A673 (cell line): Measurements from ENCODE around the gene MED12L. TPM values are rescaled to one million over a fixed set of nuclear protein-coding genes. Genes with fewer than 3 reads are reported as not detected.
A peak's percentile ranks its signal among the peaks of the same experiment; 100 is the strongest.

Experiments
- BruUV-seq: library from RNA; stranded (reverse); fragments of 400-500 nt; replicated peaks from 2 replicates; lab custom pipeline; 2021; lab: Mats Ljungman, UMichigan
- CTCF ChIA-PET: fragments of 300-600 bp; sonication (Branson Sonifier 250); formaldehyde crosslinking; loops from one replicate; lab custom pipeline; 2022; ENCODE audit warnings: antibody characterized with exemption; lab: Charles Lee
- POLR2A ChIA-PET: fragments of 300-600 bp; sonication (Branson Sonifier 250); formaldehyde crosslinking; loops from one replicate; lab custom pipeline; 2022; ENCODE audit warnings: antibody characterized with exemption; ENCODE audit not compliant: low non-redundant PET; lab: Charles Lee
- DNase-seq: peaks from one replicate; pipeline ENCODE4 v3.0.0-alpha.2; 2015; ENCODE audit warnings: low spot score
- H3K27ac ChIP-seq: fragments of 200-600 bp; sonication (generic); 2 replicates; pipeline ENCODE4 v1.5.1; 2016; ENCODE audit warnings: mixed run types, low read depth, mild to moderate bottlenecking, mixed read lengths, antibody characterized with exemption, low read length; ENCODE audit not compliant: poor library complexity, severe bottlenecking
- H3K27me3 ChIP-seq: fragments of 200-600 bp; sonication (generic); replicated peaks from 2 replicates; pipeline ENCODE4 v1.6.1; 2017; ENCODE audit warnings: mixed run types, low read depth, mild to moderate bottlenecking, mixed read lengths, antibody characterized with exemption, low read length; ENCODE audit not compliant: insufficient read depth, poor library complexity
- H3K36me3 ChIP-seq: fragments of 200-600 bp; sonication (generic); 2 replicates; pipeline ENCODE4 v1.6.1; 2016; ENCODE audit warnings: mixed run types, mild to moderate bottlenecking, mixed read lengths, antibody characterized with exemption, low read length; ENCODE audit not compliant: insufficient read depth, poor library complexity, severe bottlenecking
- H3K4me1 ChIP-seq: fragments of 200-600 bp; sonication (generic); 2 replicates; pipeline ENCODE4 v1.6.1; 2017; ENCODE audit warnings: mixed run types, mild to moderate bottlenecking, mixed read lengths, antibody characterized with exemption, low read length; ENCODE audit not compliant: insufficient read depth, poor library complexity, severe bottlenecking
- H3K4me3 ChIP-seq: fragments of 200-600 bp; sonication (generic); 2 replicates; pipeline ENCODE4 v1.5.1; 2016; ENCODE audit warnings: low read depth, mixed run types, mild to moderate bottlenecking, mixed read lengths, low read length; ENCODE audit not compliant: poor library complexity, severe bottlenecking
- H3K9me3 ChIP-seq: fragments of 200-600 bp; sonication (generic); 2 replicates; pipeline ENCODE4 v1.6.1; 2016; ENCODE audit warnings: mixed run types, low read depth, mild to moderate bottlenecking, mixed read lengths, antibody characterized with exemption, low read length; ENCODE audit not compliant: poor library complexity, severe bottlenecking
- EZH2 ChIP-seq: fragments of 200-600 bp; sonication (generic); IDR thresholded peaks from 2 replicates; pipeline ENCODE4 v1.6.1; 2017; ENCODE audit warnings: borderline replicate concordance, low read depth, mild to moderate bottlenecking, mixed read lengths, antibody characterized with exemption, low read length; ENCODE audit not compliant: poor library complexity, severe bottlenecking
- intact Hi-C: fragments of 100-400 bp; cut with micrococcal nuclease; formaldehyde crosslinking; loops from one replicate; pipeline ENCODE4 v1.10.0; 2022; ENCODE audit not compliant: unreplicated experiment
- total RNA-seq: library from RNA; stranded (reverse); gene quantifications from 2 replicates; pipeline ENCODE4 v1.2.3, GENCODE V29; 2021
- TF ChIP-seq, protein P1 (sequence below): fragments of 300-800, 200-600 bp; sonication (generic); conservative IDR thresholded peaks from 2 replicates; pipeline ENCODE4 v1.5.1; 2017; ENCODE audit warnings: low read depth, mild to moderate bottlenecking, antibody characterized with exemption, low read length, moderate library complexity, mixed read lengths

MED12L gene
- total RNA-seq, 1 experiment from 2014 or later, result 0.71 TPM

DNA sequence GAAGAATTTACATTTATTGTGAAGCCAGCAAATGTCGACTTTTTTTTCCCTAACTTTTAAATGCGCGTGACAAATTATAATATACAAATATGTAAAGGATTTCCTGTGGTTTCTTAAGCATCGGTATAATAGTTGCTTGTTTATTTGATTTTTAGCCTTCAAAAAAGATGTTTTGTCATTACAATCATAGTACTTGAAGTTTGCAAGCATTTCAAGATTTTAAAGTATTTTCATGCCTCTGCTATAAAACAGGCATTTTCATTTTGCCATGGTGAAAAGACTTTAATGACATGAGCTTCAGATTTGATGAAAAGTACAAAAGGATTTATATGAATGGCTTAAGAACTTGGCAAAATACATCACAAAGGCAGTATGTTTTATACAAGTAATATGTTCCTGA is 308.5 kb downstream of the MED12L start:
- ChIA-PET POLR2A (interaction anchor here (0.6 kb wide), 1 partner anchor 478 kb away, joined by 9 read pairs; no protein-coding TSS in a partner anchor), CTCF (interaction anchor here (0.5 to 0.6 kb wide), 2 partner anchors 282 to 721 kb away, joined by 4 to 6 read pairs; no protein-coding TSS in a partner anchor)
- no peaks in the 10 kb centered on the region for H3K27me3 ChIP-seq
- TF ChIP-seq, protein P1, sequence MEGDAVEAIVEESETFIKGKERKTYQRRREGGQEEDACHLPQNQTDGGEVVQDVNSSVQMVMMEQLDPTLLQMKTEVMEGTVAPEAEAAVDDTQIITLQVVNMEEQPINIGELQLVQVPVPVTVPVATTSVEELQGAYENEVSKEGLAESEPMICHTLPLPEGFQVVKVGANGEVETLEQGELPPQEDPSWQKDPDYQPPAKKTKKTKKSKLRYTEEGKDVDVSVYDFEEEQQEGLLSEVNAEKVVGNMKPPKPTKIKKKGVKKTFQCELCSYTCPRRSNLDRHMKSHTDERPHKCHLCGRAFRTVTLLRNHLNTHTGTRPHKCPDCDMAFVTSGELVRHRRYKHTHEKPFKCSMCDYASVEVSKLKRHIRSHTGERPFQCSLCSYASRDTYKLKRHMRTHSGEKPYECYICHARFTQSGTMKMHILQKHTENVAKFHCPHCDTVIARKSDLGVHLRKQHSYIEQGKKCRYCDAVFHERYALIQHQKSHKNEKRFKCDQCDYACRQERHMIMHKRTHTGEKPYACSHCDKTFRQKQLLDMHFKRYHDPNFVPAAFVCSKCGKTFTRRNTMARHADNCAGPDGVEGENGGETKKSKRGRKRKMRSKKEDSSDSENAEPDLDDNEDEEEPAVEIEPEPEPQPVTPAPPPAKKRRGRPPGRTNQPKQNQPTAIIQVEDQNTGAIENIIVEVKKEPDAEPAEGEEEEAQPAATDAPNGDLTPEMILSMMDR, result no peak
- TF ChIP-seq EZH2, result no peak
- intact Hi-C loops, result no loop called here
- H3K36me3 ChIP-seq, result no peaks in the 10 kb centered on the region
- peak; percentile 31 for DNase-seq
- H3K27ac ChIP-seq, result no peak overlapping the region
- BruUV-seq, result no TSS peak
- H3K4me1 ChIP-seq, result peaks cover 16% of the 10 kb centered on the region
- no peak overlapping the region for H3K4me3 ChIP-seq
- no peaks in the 10 kb centered on the region for H3K9me3 ChIP-seq

DNA sequence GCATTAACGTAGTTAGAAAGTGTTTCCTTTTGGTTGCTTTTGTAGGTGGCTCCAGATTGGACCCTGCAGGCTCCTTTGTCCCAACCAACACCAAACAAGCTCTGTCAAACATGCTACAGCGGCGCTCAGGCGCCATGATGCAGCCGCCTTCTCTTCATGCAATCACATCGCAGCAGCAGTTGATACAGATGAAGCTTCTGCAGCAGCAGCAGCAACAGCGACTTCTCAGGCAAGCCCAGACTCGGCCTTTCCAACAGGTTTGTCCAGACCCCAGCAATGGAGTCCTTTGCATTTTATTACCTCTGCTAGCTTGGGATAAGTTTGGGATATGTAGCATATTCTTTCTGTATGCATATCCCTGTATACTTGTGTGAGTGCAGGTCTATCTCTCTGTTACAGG is 309.1 kb downstream of the MED12L start:
- TF ChIP-seq, protein P1, result no peak
- no peak for TF ChIP-seq EZH2
- BruUV-seq, result no TSS peak
- POLR2A ChIA-PET, result no interaction called here
- Histone ChIP-seq H3K9me3 (no peaks in the 10 kb centered on the region), H3K4me1 (peaks cover 16% of the 10 kb centered on the region), H3K27ac (no peak overlapping the region), H3K4me3 (no peak overlapping the region), H3K36me3 (no peaks in the 10 kb centered on the region), H3K27me3 (no peaks in the 10 kb centered on the region)
- DNase-seq, result no peak
- intact Hi-C loops, result no loop called here
- CTCF ChIA-PET, result no interaction called here

DNA sequence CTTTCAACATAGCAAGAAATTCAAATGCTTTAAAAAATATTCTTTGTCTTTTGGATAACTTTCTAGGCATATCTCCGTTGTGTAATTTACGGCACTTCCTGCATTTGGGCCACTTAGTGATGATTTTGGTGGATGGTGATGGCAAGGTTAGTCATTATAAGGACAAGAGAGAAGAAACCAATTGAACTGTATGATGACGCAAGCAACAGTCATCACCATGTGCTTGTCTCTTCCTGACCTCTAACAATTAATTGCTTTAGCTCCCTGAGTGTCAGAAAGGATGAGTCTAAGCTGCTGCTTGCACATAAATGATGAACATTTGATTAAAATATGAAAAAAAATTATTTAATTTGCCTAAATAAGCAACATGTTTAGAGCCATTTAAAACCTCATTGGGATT is 310.3 kb downstream of the MED12L start:
- Histone ChIP-seq H3K4me3 (no peak overlapping the region), H3K9me3 (no peaks in the 10 kb centered on the region), H3K27ac (no peak overlapping the region), H3K27me3 (no peaks in the 10 kb centered on the region), H3K36me3 (no peaks in the 10 kb centered on the region), H3K4me1 (peaks cover 16% of the 10 kb centered on the region)
- no peak for TF ChIP-seq EZH2
- TF ChIP-seq, protein P1, result no peak
- intact Hi-C loops, result no loop called here
- CTCF ChIA-PET, result no interaction called here
- no peak for DNase-seq
- POLR2A ChIA-PET, result no interaction called here
- no TSS peak for BruUV-seq
